HG03520 (cell line): Measurements from ENCODE around the gene RYR2.

ENCODE experiments used
- ATAC-seq: cut with Tn5 transposase; IDR thresholded peaks from one replicate; pipeline ENCODE4 v1.9.1; 2021; ENCODE audit warnings: mild to moderate bottlenecking, moderate library complexity; ENCODE audit not compliant: unreplicated experiment

Gene RYR2

DNA sequence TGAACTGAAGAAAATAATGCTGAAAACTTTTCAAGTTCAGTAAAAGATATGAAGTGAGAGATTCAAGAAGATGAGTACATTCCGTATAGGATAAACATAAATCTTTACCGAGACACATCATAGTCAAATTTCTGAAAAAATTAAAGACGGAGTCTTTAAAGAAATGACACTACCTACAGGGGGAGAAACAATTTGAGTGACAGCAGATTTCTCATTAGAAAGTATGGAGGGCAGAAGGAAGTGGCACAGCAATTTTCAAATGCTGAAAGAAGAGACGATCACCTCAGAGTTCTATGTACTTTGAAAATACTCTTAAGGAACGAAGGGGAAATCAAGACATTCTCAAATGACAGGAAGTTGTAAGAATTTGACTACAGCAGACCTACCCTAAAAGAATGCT is 577.6 kb downstream of the RYR2 start:
- ATAC-seq = no peak

DNA sequence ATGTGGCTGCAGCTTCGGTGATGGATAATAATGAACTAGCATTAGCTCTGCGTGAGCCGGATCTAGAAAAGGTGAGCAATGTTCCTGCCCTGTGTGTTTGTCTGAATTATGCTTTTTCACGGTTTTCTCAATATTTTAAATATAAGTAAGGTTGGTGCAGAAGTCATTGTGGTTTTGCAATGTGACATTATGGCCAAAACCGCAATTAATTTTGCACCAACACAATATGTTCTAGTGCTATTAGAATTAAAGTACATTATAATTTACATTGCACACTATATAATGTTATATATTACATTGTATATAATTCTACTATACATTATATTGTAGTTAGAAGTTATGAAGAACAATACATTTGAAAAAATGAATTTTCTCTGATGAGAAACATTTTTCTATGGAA is 592.9 kb downstream of the RYR2 start:
- no peak for ATAC-seq

- no peak for ATAC-seq
Observed at GRCh38 chr1:237638555-237638954, 596.6 kb downstream of the RYR2 start.

DNA sequence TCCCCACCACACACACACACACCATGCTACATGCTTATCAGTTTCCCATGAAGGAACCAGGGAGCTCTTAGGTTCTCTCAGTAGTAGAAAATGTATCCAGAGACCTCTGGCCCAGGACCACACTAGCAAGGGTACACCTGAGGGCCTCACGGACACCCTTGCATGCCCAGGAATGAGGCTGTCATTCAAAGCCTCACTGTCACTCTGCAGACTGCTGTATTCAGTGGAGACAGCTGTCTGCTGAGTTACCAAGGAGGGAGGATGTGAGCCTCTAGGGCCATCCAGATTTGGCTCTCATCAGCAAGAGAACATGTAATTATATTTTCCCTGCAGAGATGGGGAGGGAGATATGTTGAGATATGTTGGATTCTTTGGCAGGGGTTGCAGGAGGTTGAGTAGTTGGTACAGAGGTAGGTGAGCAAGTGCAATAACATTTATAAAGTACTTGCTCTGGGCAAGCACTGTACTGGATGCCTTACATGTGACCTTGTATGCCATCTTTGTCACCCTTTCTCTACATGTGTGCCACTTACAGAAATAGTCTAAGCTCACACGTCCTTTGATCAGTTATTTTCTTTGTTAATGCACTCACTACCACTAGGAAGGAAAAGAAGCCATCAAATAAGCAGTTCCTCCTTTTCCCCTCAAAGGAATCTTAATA is 598.2 kb downstream of the RYR2 start:
- ATAC-seq = no peak

GRCh38 chr1:237640966-237641365 is 599.0 kb downstream of the RYR2 start:
- no peak for ATAC-seq

DNA sequence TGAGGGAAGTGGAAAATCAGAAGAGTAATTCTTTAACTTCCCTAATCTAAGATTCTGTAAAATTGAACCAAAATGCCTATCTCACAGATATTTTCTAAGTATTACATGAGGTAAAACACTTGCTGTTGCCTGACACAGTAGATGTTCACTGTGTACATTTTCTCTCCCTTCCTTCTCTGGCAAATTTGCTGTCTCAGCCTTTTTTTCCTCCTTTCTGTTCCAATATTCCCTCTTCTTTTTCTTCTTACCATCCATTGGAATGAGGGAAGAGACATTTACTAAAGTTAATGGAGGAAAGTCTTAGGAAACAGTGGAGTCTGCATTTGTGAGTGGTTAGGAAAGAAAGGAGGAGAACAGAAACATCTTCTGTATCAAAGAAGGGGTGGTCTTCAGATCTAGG is 608.8 kb downstream of the RYR2 start:
- no peak for ATAC-seq

DNA sequence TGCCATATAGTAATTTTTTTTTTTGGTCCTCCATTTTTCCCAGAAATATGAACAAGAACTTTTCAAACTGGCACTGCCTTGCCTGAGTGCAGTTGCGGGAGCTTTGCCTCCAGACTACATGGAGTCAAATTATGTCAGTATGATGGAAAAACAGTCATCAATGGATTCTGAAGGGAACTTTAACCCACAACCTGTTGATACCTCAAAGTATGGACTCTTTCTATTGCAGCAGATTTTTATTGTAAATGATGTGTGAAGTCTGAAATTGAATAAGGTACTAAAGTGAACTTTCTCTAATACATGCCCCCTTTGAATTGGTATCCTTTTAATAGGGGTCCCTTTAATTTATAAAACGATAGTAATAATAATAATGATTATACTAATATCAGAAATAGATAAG is 613.8 kb downstream of the RYR2 start:
- ATAC-seq = no peak

DNA sequence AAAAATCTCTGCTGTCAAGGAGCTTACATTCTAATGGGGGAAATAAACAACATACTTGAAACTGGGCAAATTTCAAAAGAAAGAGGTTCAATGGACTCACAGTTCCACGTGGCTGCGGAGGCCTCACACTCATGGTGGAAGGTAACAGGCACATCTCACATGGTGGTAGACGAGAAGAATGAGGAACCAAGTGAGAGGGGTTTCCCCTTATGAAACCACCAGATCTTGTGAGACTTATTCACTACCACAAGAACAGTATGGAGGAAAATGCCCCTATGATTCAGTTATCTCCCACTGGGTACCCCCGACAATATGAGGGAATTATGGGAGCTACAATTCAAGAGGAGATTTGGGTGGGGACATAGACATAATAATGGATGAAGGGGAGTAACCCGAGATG is 622.4 kb downstream of the RYR2 start:
- no peak for ATAC-seq

DNA sequence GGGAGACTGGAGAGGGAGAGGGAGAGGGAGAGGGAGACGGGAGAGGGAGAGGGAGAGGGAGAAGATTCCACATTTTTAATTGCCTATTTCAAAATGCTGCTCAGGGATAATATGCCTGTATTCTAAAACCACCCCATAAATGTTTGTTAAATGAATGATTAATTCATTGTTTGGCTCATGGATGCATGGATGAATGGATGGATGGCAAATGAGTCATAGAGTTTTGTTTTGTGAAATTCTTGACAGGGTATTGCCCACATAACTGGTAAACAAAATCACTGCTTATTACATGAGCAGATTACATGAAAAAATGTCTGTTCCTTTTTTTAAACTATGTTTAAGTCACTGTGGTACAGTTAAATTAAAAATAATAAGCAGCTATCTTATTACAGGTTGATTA is 628.3 kb downstream of the RYR2 start:
- ATAC-seq = no peak

DNA sequence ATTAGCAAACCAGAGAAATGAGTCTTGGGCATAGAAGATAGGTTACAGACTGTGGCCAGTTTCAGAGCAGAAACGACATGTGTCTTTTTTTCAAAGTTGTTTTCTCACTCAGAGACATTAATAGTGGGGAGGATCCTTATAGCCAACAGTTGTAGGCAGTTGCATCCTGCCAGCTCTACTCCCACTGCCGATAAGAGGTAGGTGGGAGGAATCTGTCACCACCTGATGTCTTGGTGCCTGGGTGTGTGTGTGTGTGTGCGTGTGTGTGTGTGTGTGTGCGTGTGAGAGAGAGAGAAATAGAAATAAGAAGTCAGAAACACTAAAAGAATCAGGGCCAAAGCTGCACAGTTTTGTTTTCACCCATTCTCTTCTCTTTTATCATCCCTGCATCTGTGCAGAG is 629.3 kb downstream of the RYR2 start:
- ATAC-seq = no peak

GRCh38 chr1:237671935-237672334 is 630.0 kb downstream of the RYR2 start:
- no peak for ATAC-seq

DNA sequence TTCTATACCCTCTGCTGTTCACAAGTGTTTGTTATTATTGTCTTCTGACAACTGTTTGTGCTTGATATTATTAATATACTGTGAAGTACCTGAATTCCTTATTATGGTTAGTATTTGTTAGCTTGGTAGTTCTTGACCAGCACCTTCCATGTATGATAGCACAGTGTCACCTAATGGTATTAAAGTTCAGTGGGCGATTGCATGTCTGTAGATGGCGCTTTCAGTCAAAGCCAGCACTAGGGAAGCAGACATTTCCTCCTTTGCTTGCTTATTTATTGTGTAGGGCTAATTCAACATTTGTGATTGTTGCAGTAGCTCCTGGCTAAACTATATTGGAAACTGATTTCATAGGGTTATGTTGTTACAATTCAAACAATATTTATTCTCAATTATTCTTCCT is 630.8 kb downstream of the RYR2 start:
- no peak for ATAC-seq

GRCh38 chr1:237673631-237674030 is 631.6 kb downstream of the RYR2 start:
- ATAC-seq = no peak

- no peak for ATAC-seq
Observed at GRCh38 chr1:237677979-237678378, 636.0 kb downstream of the RYR2 start.

DNA sequence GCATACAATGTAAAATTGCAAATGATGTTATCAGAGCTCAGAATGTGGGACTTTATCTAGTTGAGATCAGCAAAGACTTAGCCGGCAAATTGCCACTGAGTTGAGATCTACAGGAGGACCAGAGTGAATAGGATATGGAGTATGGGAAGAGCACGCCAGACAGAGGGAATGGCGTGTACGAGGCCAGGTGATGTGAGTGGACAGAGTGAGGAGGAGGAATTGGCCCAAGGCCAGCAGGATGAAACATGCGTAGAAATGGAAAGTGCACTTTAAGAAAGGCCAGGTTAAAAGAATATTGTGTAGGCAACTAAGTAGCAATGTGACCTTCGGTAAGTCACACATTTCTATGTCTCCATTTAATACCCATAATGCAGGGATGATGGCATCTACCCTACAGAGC is 637.7 kb downstream of the RYR2 start:
- ATAC-seq = no peak

- no peak for ATAC-seq
Observed at GRCh38 chr1:237681210-237681609, 639.2 kb downstream of the RYR2 start.

GRCh38 chr1:237684236-237684635 is 642.3 kb downstream of the RYR2 start:
- ATAC-seq = no peak

- ATAC-seq = no peak
Observed at GRCh38 chr1:237685551-237685950, 643.6 kb downstream of the RYR2 start.

GRCh38 chr1:237687804-237688203 is 645.8 kb downstream of the RYR2 start:
- no peak for ATAC-seq

GRCh38 chr1:237690656-237691055 is 648.7 kb downstream of the RYR2 start:
- no peak for ATAC-seq

DNA sequence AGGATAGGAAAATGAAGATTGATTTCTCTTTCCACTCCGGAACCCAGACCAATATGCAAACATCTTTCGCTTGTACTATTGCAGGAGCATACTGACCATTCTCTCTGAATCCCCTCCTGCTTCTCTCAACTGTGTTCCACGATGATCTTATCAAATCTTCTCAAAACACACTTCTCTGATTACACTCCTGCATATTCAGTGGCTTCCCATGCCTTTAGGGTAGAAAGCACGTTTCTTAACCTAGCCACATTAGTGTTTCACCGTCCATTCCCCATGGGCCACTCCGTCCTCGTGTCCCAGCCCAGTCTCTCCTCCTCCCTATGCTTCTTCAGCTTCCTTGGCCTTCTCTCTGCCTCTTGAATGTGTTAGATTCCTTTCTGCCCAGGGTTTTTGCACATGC is 650.3 kb downstream of the RYR2 start:
- ATAC-seq = no peak

GRCh38 chr1:237695878-237696277 is 653.9 kb downstream of the RYR2 start:
- ATAC-seq = no peak

GRCh38 chr1:237700181-237700580 is 658.2 kb downstream of the RYR2 start:
- ATAC-seq = no peak
